GM23248 (cell line): ENCODE results near the gene SSR1.

ENCODE experiments used
- EZH2 ChIP-seq: fragments of 200-600 bp; sonication (generic); IDR thresholded peaks from 2 replicates; pipeline ENCODE4 v1.6.1; 2018; ENCODE audit warnings: antibody characterized with exemption, mild to moderate bottlenecking; ENCODE audit not compliant: insufficient read depth, poor library complexity, severe bottlenecking
- EZH2phosphoT487 ChIP-seq: fragments of 200-600 bp; sonication (generic); IDR thresholded peaks from 2 replicates; pipeline ENCODE4 v1.6.1; 2018; ENCODE audit warnings: antibody characterized with exemption, moderate library complexity, mild to moderate bottlenecking, low read depth; ENCODE audit not compliant: insufficient read depth

DNA sequence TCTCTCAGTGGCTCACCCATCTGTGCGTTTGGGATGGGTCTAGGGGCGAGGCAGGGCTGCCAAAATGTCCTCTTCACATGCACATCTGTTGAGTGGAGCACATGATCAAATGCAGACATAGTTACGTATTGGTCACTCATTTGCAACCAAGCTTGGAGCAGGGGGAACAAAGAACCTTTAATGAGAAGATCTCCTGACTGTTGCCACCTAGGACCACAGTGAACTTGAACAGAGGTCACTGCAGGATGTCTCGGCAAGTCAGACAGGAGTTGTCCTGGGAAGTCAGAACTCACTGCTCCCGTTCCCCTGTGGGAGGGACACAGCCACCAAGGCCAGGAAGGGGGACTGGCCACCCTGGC lies 73.4 kb downstream of the SSR1 start:
- TF ChIP-seq EZH2: no peak
- TF ChIP-seq EZH2phosphoT487: no peak
